Body of pancreas (tissue), 4 donors: ENCODE measurements around the gene ATP8B4. TPM values are rescaled to one million over a fixed set of nuclear protein-coding genes. Genes with fewer than 3 reads are reported as not detected.

Source experiments
- ATAC-seq: fragments of 150-250 bp; one replicate; pipeline ENCODE4 v1.9.1; 2016
- DNase-seq, 4 donors: peaks; one replicate each; pipeline ENCODE4 v3.0.0-alpha.2; 2019
- H3K27ac ChIP-seq, 4 donors: fragments of 200-600 bp; sonication (generic); 1 replicate in 3 of 4; 2 replicates in 1 of 4; pipeline versions ENCODE4 v1.5.1 to v1.6.1; 2016 to 2019; ENCODE audit warnings: mild to moderate bottlenecking in 1 of 4, mixed read lengths in 1 of 4, moderate library complexity in 1 of 4
- H3K27me3 ChIP-seq, 2 donors: fragments of 200-600 bp; sonication (generic); one replicate each; pipeline ENCODE4 v1.6.0; 2016; ENCODE audit warnings: mild to moderate bottlenecking in 1 of 2
- H3K36me3 ChIP-seq, 2 donors: fragments of 200-600 bp; sonication (generic); replicated peaks in 1 of 2; 2 replicates each; pipeline ENCODE4 v1.5.1; 2016; ENCODE audit warnings: low read depth in 2 of 2; ENCODE audit not compliant: insufficient read depth in 1 of 2
- H3K4me1 ChIP-seq: fragments of 200-600 bp; sonication (generic); one replicate; pipeline ENCODE4 v1.6.0; 2016
- H3K4me3 ChIP-seq, 2 donors: fragments of 200-600 bp; sonication (generic); 1 replicate in 1 of 2; 2 replicates in 1 of 2; pipeline ENCODE4 v1.5.1; 2016 to 2019
- H3K9me3 ChIP-seq, 3 donors: fragments of 200-600 bp; sonication (generic); 1 replicate in 2 of 3; 2 replicates in 1 of 3; pipeline ENCODE4 v1.5.1; 2016
- POLR2A ChIP-seq, 3 donors: fragments of 450-650 bp; IDR thresholded peaks; one replicate each; pipeline ENCODE4 v1.6.1; 2016; ENCODE audit warnings: antibody characterized with exemption in 3 of 3, mild to moderate bottlenecking in 2 of 3
- WGBS, 2 donors: methylation state at CpG; one replicate each; pipeline ENCODE4 v1.1.5; 2017; 5-methylcytosine and 5-hydroxymethylcytosine counted together
- intact Hi-C: fragments of 100-400 bp; cut with DNase I; formaldehyde crosslinking; loops from one replicate; pipeline ENCODE4 v1.15.1; 2023
- total RNA-seq, 2 donors: library from RNA; depleted of rRNA; stranded (reverse); fragments of >200 nt; gene quantifications; one replicate each; pipeline ENCODE4 v1.1.0, GENCODE V29; 2016
- TF ChIP-seq, protein P1 (sequence below), 7 experiments: fragments of 450-650 bp in 4 of 7; fragments of 200-600 bp in 3 of 7; sonication (generic) in 3 of 7; IDR thresholded peaks; one replicate each; pipeline ENCODE4 v1.5.1; 2016 to 2019; ENCODE audit warnings: antibody characterized with exemption in 7 of 7

The ATP8B4 gene
- total RNA-seq, 2 donors from 2014 or later = 3.1 to 6.6 TPM

DNA sequence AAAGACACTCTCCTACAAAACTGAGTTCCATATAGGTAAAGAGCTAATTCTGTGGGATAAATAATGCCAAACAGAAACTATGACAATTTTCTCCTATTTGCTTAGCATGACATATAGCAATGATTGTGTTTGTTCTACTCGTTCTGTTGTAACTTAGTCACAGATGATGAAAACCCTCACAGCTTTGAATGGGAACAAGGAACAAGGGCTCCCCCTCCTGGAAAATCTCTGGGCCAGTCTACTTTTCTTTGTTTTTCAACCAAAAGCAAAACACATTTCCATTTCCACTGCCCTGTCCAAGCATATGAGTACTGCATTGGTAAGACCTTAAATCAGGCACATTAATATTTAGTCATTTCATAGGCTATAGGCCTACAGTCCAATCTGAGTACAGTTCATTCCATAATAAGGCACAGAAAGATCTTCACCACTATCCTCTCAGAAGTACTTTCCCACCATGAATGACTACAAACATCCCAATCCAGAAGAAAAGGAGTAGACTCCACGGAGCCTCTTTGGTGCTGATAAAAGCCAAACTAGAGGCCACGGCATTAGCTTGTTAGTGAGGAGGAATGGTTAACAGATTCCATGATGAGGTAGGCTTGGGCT is 67.1 kb downstream of the ATP8B4 start:
- ATAC-seq = peak; percentile 74

DNA sequence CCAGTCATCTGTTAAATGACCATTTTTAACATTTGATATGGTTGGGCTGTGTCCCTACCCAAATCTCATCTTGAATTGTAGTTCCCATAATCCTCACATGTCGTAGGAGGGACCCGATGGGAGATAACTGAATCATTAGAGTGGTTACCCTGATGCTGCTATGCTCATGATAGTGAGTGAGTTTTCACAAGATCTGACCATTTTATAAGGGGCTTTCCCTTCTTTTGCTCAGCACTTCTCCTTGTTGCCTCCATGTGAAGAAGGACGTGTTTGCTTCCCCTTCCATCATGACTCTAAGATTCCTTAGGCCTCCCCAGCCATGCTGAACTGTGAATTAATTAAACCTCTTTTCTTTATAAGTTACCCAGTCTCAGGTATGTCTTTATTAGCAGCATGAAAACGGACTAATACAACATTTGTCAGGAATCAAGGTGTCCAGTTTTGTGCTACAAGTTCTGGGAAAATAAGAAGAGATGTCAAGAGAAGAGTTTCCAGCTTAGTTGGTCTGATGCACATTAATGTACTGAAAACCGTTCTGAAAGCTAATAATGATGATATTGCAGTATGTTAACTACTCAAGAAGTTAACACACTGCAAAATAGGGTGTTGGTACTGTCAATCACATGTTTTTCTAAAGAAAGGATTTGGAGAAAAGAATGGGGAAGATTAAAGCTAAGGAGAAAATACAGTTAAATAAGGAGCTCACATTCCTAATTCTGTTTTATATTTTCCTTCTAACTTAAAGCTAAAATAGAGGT is 67.9 kb downstream of the ATP8B4 start:
- intact Hi-C loops = no loop called here
- no peak overlapping the region for H3K4me3 ChIP-seq
- H3K9me3 ChIP-seq = no peaks in the 10 kb centered on the region
- DNase-seq (no peak), ATAC-seq (no peak)
- no peaks in the 10 kb centered on the region for H3K27me3 ChIP-seq
- no peaks in the 10 kb centered on the region for H3K4me1 ChIP-seq
- no peak for TF ChIP-seq POLR2A (IDR thresholded peaks at IDR 0.05)
- TF ChIP-seq, protein P1, sequence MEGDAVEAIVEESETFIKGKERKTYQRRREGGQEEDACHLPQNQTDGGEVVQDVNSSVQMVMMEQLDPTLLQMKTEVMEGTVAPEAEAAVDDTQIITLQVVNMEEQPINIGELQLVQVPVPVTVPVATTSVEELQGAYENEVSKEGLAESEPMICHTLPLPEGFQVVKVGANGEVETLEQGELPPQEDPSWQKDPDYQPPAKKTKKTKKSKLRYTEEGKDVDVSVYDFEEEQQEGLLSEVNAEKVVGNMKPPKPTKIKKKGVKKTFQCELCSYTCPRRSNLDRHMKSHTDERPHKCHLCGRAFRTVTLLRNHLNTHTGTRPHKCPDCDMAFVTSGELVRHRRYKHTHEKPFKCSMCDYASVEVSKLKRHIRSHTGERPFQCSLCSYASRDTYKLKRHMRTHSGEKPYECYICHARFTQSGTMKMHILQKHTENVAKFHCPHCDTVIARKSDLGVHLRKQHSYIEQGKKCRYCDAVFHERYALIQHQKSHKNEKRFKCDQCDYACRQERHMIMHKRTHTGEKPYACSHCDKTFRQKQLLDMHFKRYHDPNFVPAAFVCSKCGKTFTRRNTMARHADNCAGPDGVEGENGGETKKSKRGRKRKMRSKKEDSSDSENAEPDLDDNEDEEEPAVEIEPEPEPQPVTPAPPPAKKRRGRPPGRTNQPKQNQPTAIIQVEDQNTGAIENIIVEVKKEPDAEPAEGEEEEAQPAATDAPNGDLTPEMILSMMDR (IDR thresholded peaks at IDR 0.05) = no peak
- no peak overlapping the region for H3K27ac ChIP-seq
- no peaks in the 10 kb centered on the region for H3K36me3 ChIP-seq
- WGBS, 2 donors = 54 to 60% methylated on average over 5 of the region's 5 CpGs

More for the DNA sequence above, 67.1 kb downstream of the ATP8B4 start:
- DNase-seq = peak; percentile 46 to 68 (median 57)
- TF ChIP-seq, protein P1 (IDR thresholded peaks at IDR 0.05) = peak in 6 of 7 experiments; percentile 47 to 71 (median 62)
- no peak for TF ChIP-seq POLR2A (IDR thresholded peaks at IDR 0.05)
- intact Hi-C loops = no loop called here
- Histone ChIP-seq H3K4me1 (no peaks in the 10 kb centered on the region), H3K36me3 (no peaks in the 10 kb centered on the region), H3K4me3 (no peak overlapping the region), H3K27me3 (no peaks in the 10 kb centered on the region), H3K27ac (no peak overlapping the region), H3K9me3 (no peaks in the 10 kb centered on the region)
- 22 to 24% methylated on average over 3 of the region's 3 CpGs for WGBS, 2 donors

DNA sequence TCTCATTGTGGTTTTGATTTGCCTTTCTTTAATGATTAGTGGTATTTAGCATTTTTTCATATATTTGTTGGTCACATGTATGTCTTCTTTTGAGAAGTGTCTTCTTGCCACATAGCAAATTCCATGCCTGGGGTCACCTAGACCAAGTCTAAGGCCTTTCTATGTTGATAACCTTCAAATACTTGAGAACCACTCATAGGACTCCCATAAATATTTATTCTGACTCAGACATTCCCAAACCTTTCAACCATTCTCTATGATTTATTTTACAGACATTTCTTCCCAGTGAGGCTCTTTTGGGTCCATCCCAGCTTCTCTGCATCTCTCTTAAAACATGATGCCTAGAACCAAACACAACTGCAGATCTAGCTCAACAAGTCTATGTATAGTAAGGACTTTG is 69.2 kb downstream of the ATP8B4 start:
- Histone ChIP-seq H3K4me1 (no peaks in the 10 kb centered on the region), H3K27ac (no peak overlapping the region), H3K9me3 (no peaks in the 10 kb centered on the region), H3K27me3 (no peaks in the 10 kb centered on the region), H3K4me3 (no peak overlapping the region), H3K36me3 (no peaks in the 10 kb centered on the region)
- no peak for DNase-seq
- no peak for ATAC-seq
- TF ChIP-seq, protein P1 (IDR thresholded peaks at IDR 0.05) = no peak
- no peak for TF ChIP-seq POLR2A (IDR thresholded peaks at IDR 0.05)
- intact Hi-C loops = no loop called here

DNA sequence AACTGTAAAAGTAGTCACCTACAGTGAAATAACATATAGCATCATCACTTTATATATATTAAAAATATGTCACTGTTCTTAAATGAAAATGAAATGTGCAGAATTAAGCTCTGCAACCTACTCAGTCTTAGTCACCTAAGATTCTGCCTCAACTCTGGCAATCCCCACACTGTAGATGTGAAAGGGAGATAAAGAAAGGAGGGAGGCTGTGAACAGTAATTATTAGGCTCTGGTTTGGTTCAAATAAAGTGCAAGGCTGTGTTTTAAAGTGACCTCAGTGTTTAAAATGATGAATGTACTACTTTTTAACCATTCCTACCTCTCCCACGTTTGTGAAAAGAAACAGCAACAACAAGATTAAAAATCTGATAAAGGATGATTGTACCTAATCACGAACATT is 72.2 kb downstream of the ATP8B4 start:
- Histone ChIP-seq H3K27me3 (no peaks in the 10 kb centered on the region), H3K4me1 (no peaks in the 10 kb centered on the region), H3K36me3 (no peaks in the 10 kb centered on the region), H3K4me3 (no peak overlapping the region), H3K27ac (no peak overlapping the region), H3K9me3 (no peaks in the 10 kb centered on the region)
- DNase-seq (no peak), ATAC-seq (no peak)
- TF ChIP-seq POLR2A (IDR thresholded peaks at IDR 0.05) = no peak
- TF ChIP-seq, protein P1 (IDR thresholded peaks at IDR 0.05) = no peak
- intact Hi-C loops = no loop called here
- WGBS, 2 donors = 36 to 37% methylated on average over 2 of the region's 2 CpGs
